RWPE1 (cell line): ENCODE measurements around the gene PARVG.

ENCODE experiments used
- CTCF ChIA-PET: fragments of 350-600 bp; sonication (Branson Sonifier 250); formaldehyde crosslinking; extraction: SDS; loops from one replicate; lab custom pipeline; 2021; lab: Yijun Ruan, JAX
- POLR2A ChIA-PET: fragments of 400-600 bp; formaldehyde crosslinking; extraction: SDS; loops from one replicate; lab custom pipeline; 2020; ENCODE audit warnings: antibody characterized with exemption; ENCODE audit not compliant: low non-redundant PET; lab: Yijun Ruan, JAX
- DNase-seq: peaks from one replicate; pipeline ENCODE4 v3.0.0; 2012; ENCODE audit warnings: low spot score
- H3K27ac ChIP-seq: fragments of 450-650 bp; 2 replicates; pipeline ENCODE4 v1.5.1; 2017
- TF ChIP-seq, protein P1 (sequence below): fragments of 450-650 bp; conservative IDR thresholded peaks from 2 replicates; pipeline ENCODE4 v1.5.1; 2017; ENCODE audit warnings: low read depth, mild to moderate bottlenecking

The PARVG gene

DNA sequence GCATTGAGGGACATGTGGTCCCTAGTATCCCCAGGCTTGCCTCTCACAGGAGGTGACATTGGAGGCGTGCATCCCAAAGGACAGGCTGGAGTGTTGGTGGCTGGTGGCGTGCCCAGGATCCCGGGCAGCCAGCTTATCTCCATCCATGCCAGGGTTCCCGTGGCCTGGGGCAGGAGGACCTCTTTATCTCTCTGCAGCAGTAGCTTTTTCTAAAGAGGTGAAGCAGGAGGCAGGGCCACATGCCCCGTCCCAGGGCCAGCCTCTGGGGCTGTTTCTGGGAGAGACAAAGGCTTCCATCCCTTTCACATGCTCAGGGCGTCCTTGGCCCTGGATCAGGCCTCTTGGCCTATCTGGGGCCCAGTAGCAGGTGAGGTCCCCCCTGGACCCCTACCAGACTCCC is 19.7 kb downstream of the PARVG start:
- DNase-seq: no peak
- POLR2A ChIA-PET: no interaction called here
- no peak overlapping the region for H3K27ac ChIP-seq
- TF ChIP-seq, protein P1, sequence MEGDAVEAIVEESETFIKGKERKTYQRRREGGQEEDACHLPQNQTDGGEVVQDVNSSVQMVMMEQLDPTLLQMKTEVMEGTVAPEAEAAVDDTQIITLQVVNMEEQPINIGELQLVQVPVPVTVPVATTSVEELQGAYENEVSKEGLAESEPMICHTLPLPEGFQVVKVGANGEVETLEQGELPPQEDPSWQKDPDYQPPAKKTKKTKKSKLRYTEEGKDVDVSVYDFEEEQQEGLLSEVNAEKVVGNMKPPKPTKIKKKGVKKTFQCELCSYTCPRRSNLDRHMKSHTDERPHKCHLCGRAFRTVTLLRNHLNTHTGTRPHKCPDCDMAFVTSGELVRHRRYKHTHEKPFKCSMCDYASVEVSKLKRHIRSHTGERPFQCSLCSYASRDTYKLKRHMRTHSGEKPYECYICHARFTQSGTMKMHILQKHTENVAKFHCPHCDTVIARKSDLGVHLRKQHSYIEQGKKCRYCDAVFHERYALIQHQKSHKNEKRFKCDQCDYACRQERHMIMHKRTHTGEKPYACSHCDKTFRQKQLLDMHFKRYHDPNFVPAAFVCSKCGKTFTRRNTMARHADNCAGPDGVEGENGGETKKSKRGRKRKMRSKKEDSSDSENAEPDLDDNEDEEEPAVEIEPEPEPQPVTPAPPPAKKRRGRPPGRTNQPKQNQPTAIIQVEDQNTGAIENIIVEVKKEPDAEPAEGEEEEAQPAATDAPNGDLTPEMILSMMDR: no peak
- CTCF ChIA-PET: interaction anchor here (0.5 kb wide), 1 partner anchor 91 kb away, joined by 9 read pairs; no protein-coding TSS in a partner anchor

DNA sequence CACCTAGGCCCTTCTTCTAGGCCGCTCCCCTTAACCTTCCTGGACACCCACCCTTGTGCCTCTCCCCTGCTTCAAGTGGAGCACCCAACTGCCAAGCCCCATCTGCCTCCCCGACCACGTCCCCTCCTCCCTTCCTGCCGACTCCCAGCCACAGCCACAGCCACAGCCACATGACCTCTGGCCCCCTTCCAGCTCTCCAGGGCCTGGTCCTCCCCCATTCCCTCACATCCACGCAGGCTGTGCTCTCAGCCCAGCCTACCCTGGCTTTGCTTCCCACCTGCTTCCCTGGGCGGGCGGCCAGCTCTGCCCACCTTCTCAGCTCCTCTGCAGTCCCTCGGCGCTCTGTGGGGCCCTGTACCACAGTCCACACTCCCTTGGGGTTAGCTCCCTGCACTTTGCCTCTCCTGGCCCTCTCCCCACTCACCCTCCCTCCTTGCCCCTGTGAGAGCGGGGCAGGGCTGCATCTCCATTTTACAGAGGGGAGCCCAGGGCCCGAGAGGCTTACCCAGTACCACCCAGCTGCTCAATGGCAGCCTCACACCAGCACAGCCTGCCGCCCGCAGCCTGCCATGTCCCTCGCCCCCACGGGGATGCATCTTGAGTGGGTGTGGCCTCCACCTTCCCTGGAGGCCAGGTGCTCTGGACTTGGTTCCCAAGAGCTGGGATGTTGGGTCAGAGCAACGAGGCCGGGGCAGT is 20.3 kb downstream of the PARVG start:
- no peak for DNase-seq
- CTCF ChIA-PET: no interaction called here
- H3K27ac ChIP-seq: no peak overlapping the region
- POLR2A ChIA-PET: no interaction called here
- TF ChIP-seq, protein P1: no peak

DNA sequence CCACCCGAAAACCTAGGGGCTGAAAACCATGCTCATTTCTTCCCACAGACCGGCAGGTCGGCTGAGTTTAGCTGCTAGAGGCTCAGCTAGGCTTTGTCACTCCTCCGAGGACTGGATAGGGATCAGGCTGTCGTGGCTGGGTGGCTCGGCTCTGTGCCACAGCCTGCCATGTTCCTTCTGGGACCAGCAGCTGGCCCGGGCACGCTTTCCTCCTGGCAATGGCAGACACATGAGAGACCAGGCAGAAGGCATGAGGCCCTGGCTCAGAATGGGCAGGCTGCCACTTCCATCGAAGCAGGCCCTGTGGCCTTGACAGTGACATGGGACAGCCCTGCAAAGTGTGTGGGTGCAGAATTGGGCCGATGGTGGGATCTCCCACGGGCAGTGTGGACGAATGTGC is 20.9 kb downstream of the PARVG start:
- no peak overlapping the region for H3K27ac ChIP-seq
- ChIA-PET POLR2A (no interaction called here), CTCF (no interaction called here)
- TF ChIP-seq, protein P1: no peak
- DNase-seq: no peak

DNA sequence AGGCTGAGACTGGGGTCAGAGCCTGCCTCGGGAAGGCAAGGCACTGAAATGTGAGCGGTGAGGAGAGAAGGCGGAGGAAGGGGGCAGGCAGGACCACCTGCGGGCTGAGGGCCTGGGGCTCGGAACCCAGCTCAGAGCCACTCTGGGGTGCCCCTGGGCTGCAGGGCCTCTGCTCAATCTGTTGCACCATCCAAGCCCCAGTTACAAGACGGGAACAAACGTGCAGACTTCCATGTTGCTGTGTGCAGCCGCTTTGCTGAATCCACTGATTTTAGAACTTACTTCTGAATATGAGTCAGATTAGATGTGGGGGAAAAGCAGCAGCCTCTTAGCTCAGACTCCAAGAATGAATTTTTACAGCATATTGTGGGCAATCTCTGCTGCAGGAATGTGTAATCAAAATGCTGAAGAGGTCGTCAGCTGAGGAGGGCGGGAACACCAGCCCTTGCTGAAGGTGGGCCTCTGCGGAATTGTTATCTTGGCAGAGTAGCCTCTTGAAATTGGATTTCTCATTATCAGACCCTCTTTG is 21.6 kb downstream of the PARVG start:
- POLR2A ChIA-PET: no interaction called here
- DNase-seq: no peak
- CTCF ChIA-PET: interaction anchor here (0.7 kb wide), 1 partner anchor 104 kb away, joined by 3 read pairs; no protein-coding TSS in a partner anchor
- H3K27ac ChIP-seq: no peak overlapping the region
- TF ChIP-seq, protein P1: no peak

DNA sequence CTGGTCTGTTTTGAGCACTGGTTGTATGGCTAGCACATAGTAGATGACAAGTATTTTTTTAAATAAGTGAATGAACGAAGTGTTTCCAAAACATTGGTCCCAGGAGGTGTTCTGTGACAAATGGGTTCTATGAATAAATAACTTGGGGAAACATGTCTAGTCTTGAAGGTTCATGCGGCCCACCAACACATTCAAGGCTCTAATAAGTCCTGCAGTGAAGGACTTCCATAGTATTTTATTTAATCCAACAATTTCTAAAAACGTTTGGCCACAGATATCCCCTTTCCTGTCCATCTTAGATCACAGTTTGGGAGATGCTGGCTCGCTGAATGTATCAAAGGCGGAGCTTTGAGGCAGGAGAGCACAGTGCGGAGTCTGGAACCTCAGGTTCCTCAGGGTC is 22.5 kb downstream of the PARVG start:
- H3K27ac ChIP-seq: no peak overlapping the region
- ChIA-PET CTCF (no interaction called here), POLR2A (no interaction called here)
- TF ChIP-seq, protein P1: no peak
- DNase-seq: no peak

DNA sequence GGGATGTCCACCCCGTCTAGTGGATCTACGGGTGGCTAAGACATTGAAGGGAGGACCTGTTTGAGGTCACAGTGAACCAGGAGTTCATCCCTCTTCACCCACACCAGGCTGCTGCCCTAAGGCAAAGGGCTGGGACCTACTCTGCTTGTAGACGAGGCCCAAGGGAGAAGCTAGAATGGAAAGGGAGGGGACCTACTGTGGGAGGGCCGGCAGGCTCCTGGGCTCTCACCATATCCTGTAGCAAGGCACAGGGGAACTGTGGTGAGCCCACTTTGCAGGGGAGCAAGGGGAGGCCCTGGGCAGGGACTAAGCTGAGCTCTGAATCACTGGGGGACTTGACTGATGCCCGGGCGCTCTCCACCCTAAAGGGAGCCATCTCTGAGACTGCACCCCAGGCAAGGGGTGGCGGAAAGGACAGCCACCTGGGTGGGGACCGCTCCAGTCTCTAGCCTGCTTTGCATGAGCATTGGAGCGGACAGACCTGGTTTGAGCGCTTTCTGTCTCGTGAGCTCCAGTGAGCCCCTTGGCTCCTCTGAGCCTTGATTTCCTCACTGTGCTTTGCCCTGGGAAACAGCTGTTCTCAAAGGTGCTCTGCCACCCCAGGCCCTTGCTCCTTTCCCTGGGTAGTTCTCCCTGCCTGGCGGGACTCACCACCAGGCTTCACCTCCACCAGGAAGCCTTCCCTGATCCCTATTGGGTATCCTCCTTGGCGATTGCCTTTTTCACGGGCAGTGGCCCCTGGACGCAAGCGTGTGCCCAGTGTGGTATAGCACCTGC is 24.2 kb downstream of the PARVG start:
- CTCF ChIA-PET: no interaction called here
- no peak overlapping the region for H3K27ac ChIP-seq

More for the DNA sequence above, 24.2 kb downstream of the PARVG start:
- no peak for DNase-seq
- TF ChIP-seq, protein P1: no peak
- POLR2A ChIA-PET: no interaction called here
